Measurements from ENCODE around the gene SPATA9.
A peak's percentile ranks its signal among the peaks of the same experiment; 100 is the strongest.
"Not testable (repeated sequence)": the region's sequence is repeated elsewhere in the genome, so short reads cannot be mapped to it uniquely, and the experiment has no call there.

The SPATA9 gene

DNA sequence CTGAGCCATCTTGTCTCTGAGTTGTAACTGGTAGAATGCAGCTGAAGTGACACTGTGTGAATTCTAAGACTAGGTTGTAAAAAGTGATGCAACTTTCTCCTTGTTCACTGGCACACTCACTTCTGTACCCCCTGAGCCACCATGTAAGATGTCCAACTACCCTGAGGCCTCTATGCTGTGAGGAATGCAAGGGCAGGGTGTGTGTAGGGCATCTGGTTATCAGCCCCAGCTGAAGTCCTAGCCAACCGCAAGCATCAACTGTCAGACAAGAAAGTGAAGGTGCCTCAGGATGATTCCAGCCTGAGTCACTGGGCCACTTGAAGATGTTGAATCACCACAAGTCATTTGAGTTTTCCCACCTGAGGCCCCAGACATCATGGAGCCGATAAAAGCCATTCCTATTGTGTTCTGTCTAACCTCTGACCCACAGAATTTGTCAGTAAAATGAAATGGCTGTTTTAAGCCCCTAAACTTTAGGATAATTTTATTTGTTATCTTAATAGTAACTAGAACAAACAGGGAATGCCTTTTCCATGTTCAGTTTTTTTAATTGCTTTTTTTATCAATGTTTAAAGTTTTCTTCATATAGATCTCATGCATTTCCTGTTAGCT, 29.7 kb upstream of the SPATA9 start:
- DNase-seq (no peak), ATAC-seq (ENCODE audit: insufficient read depth, low read depth) (0 out of 3 replicates have a peak, but pooled peaks have one; percentile 19)
- no peak overlapping the region for H3K27ac ChIP-seq (ENCODE audit: low read length)
- no peak overlapping the region for H2AFZ ChIP-seq (ENCODE audit: low read depth, low read length)
- H4K20me1 ChIP-seq (ENCODE audit: insufficient read depth, low read length), result no peaks in the 10 kb centered on the region
- no peaks in the 10 kb centered on the region for H3K36me3 ChIP-seq (ENCODE audit: insufficient read depth, low read length)
- H3K4me1 ChIP-seq (ENCODE audit: insufficient read depth, low read length), result peaks cover 8% of the 10 kb centered on the region
- no peak overlapping the region for H3K9ac ChIP-seq (ENCODE audit: low read depth, low read length)
- no peak overlapping the region for H3K4me3 ChIP-seq (ENCODE audit: low read depth in 1 of 2, low read length in 2 of 2)
- H3K4me2 ChIP-seq (ENCODE audit: insufficient read depth, low read length), result no peak overlapping the region
- H3K27me3 ChIP-seq (ENCODE audit: insufficient read depth, low read length, poor library complexity), result no peaks in the 10 kb centered on the region
- H3K79me2 ChIP-seq (ENCODE audit: insufficient read depth, low read length), result no peaks in the 10 kb centered on the region
- no peak for TF ChIP-seq EZH2 (IDR thresholded peaks at IDR 0.05; ENCODE audit: borderline replicate concordance, low read depth, low read length, severe bottlenecking)
- TF ChIP-seq, protein P1, sequence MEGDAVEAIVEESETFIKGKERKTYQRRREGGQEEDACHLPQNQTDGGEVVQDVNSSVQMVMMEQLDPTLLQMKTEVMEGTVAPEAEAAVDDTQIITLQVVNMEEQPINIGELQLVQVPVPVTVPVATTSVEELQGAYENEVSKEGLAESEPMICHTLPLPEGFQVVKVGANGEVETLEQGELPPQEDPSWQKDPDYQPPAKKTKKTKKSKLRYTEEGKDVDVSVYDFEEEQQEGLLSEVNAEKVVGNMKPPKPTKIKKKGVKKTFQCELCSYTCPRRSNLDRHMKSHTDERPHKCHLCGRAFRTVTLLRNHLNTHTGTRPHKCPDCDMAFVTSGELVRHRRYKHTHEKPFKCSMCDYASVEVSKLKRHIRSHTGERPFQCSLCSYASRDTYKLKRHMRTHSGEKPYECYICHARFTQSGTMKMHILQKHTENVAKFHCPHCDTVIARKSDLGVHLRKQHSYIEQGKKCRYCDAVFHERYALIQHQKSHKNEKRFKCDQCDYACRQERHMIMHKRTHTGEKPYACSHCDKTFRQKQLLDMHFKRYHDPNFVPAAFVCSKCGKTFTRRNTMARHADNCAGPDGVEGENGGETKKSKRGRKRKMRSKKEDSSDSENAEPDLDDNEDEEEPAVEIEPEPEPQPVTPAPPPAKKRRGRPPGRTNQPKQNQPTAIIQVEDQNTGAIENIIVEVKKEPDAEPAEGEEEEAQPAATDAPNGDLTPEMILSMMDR (IDR thresholded peaks at IDR 0.05; ENCODE audit: borderline replicate concordance, extremely low read depth, low read length, poor library complexity, severe bottlenecking), result no peak
- no peaks in the 10 kb centered on the region for H3K9me3 ChIP-seq (ENCODE audit: insufficient read depth, low read length, severe bottlenecking)

DNA sequence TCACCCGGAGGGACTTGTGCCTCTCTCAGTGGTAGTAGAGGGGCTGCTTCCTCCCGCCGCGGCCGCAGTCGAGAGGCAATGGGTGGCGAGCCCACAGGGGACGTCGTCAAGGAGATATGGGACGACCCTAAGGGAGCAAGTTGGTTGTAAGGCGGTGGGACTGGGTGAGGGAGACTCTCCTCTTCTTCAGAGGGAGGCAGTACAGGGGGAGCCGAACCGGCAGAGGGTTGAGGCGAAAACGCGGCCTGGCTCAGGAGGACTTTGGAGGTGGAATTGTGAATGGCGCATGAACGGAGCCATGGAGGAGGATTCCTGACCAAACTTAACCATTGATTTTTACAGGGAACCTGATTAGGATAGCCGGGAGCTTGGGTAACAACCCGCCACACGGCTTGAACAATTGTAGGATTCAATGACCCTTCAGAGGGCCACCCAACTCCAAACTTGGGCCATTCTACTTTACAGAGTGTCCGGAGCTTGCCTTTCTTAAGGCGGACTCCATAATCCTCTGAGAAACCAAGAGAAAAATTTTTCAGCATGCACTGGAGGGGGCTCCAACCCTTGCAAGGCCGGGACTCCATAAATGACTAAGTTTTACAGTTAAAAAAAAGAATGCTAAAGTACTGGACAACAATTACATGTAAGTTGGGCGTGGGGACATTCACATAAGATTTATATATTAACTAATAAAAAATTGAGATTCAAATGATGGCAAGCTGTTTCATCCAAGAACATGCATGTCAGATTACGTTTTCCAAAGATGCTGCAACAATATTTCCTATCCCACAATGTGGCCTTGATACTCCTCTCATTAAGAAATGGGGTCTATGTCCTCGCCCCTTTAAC, 28.9 kb upstream of the SPATA9 start:
- no peak for TF ChIP-seq EZH2 (IDR thresholded peaks at IDR 0.05; ENCODE audit: borderline replicate concordance, low read depth, low read length, severe bottlenecking)
- TF ChIP-seq, protein P1 (IDR thresholded peaks at IDR 0.05; ENCODE audit: borderline replicate concordance, extremely low read depth, low read length, poor library complexity, severe bottlenecking), result no peak
- H3K4me3 ChIP-seq (ENCODE audit: low read depth in 1 of 2, low read length in 2 of 2), result no peak overlapping the region
- H3K4me2 ChIP-seq (ENCODE audit: insufficient read depth, low read length), result no peak overlapping the region
- H3K27me3 ChIP-seq (ENCODE audit: insufficient read depth, low read length, poor library complexity), result no peaks in the 10 kb centered on the region
- H3K9ac ChIP-seq (ENCODE audit: low read depth, low read length), result no peak overlapping the region
- no peaks in the 10 kb centered on the region for H3K9me3 ChIP-seq (ENCODE audit: insufficient read depth, low read length, severe bottlenecking)
- no peak for ATAC-seq (ENCODE audit: insufficient read depth, low read depth)
- H2AFZ ChIP-seq (ENCODE audit: low read depth, low read length), result no peak overlapping the region
- H3K27ac ChIP-seq (ENCODE audit: low read length), result no peak overlapping the region
- no peak for DNase-seq
- H3K79me2 ChIP-seq (ENCODE audit: insufficient read depth, low read length), result no peaks in the 10 kb centered on the region
- no peaks in the 10 kb centered on the region for H3K36me3 ChIP-seq (ENCODE audit: insufficient read depth, low read length)
- peaks cover under 1% of the 10 kb centered on the region; the same call in 1 of the 2 replicates for H3K4me1 ChIP-seq (ENCODE audit: insufficient read depth, low read length)
- H4K20me1 ChIP-seq (ENCODE audit: insufficient read depth, low read length), result no peaks in the 10 kb centered on the region

DNA sequence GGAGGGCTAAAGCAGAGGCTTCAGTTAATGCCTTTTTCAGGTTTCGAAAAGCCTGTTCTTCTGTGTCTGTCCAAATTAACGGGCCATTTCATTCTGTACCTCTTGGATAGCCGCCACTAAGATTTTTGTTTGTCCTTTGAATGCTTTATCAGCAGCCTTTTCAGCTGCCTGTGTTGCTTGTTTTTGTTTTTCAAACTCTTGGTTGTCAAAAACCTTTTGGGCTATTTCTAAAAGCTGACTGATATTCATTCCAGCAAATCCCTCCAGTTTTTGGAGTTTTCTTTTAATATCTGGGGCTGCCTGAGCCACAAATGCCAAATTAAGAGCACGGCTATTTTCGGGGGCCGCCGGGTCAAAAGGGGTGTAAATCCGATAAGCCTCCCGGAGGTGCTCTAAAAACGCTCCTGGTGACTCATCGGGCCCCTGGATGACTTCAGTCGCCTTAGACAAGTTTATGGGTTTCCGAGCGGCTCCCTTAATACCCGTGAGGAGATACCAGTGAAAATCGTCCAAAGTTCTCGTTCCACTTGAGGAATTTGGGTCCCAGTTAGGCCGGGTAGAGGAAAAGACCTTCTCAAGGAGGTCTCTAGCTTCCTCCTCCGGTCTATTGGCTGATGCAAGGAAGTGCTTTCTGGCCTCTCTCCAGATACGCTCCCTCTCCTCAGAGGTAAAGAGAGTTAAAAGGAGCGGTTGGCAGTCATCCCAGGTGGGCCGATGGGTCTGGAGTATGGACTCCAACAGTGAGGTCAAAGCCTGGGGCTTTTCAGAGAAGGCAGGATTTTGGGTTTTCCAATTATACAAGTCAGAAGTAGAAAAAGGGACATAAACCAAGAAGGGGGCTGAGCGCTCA, 28.1 kb upstream of the SPATA9 start:
- not testable (repeated sequence) for H3K4me1 ChIP-seq (ENCODE audit: insufficient read depth, low read length); H3K27me3 ChIP-seq (ENCODE audit: insufficient read depth, low read length, poor library complexity); H2AFZ ChIP-seq (ENCODE audit: low read depth, low read length); H3K9ac ChIP-seq (ENCODE audit: low read depth, low read length); H3K9me3 ChIP-seq (ENCODE audit: insufficient read depth, low read length, severe bottlenecking); H3K4me3 ChIP-seq (ENCODE audit: low read depth in 1 of 2, low read length in 2 of 2); H3K4me2 ChIP-seq (ENCODE audit: insufficient read depth, low read length); H3K79me2 ChIP-seq (ENCODE audit: insufficient read depth, low read length); H3K27ac ChIP-seq (ENCODE audit: low read length); H4K20me1 ChIP-seq (ENCODE audit: insufficient read depth, low read length); DNase-seq; ATAC-seq (ENCODE audit: insufficient read depth, low read depth); H3K36me3 ChIP-seq (ENCODE audit: insufficient read depth, low read length)

Measured in DND-41 (cell line).